Mesangial cell (primary cell): Measurements from ENCODE around the gene GID8. TPM values are rescaled to one million over a fixed set of nuclear protein-coding genes. Genes with fewer than 3 reads are reported as not detected.

Experiments
- total RNA-seq: library from RNA; depleted of rRNA; stranded (reverse); fragments of >200 nt; gene quantifications from 2 replicates; pipeline ENCODE4 v1.2.3, GENCODE V29; 2015

The GID8 gene
- total RNA-seq: 20.2 and 26.9 TPM in 2 replicates

DNA sequence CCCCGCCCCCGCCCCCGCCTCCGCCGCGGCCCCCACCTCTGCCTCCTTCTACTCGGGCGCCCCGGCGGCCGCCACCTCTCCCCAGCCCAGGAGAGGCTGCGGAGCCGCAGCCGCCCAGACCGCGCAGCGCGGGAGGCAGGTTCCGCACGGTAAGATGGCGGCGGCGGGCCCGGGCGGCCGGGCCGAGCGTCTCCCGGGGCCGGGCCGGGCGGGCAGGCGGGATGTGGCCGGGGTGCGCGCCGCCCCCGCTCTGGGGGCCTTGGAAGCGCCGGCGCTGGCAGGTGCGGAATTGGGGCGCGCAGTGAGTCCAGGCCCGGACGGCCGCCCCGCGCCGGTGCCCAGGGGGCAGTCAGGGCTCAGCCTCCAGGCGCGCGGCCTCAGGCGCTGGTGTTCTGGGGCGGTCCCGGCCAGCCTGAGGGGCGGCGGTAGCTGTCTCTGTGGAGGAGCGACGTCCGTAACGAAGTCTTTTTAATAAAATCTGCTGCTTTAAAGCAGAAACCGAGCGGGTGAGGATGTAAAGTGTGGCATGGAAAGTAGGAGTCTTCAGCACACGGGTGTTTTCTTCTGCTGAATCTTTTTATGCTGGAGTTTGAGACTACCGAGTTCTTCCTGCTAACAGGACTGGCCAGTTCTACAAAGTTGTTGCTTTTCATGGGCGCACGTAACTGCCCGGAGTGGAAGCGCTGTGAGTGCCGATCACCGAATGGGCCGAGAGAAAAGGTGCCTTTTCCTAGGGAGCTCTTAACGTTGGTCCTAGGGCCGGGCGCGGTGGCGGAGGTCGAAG lies at the start of gene GID8:
Gene GID8 (plus strand): TSS at position 43 of the 784 bp plus-strand sequence. CDS start 3,356 bp downstream, outside the sequence.

DNA sequence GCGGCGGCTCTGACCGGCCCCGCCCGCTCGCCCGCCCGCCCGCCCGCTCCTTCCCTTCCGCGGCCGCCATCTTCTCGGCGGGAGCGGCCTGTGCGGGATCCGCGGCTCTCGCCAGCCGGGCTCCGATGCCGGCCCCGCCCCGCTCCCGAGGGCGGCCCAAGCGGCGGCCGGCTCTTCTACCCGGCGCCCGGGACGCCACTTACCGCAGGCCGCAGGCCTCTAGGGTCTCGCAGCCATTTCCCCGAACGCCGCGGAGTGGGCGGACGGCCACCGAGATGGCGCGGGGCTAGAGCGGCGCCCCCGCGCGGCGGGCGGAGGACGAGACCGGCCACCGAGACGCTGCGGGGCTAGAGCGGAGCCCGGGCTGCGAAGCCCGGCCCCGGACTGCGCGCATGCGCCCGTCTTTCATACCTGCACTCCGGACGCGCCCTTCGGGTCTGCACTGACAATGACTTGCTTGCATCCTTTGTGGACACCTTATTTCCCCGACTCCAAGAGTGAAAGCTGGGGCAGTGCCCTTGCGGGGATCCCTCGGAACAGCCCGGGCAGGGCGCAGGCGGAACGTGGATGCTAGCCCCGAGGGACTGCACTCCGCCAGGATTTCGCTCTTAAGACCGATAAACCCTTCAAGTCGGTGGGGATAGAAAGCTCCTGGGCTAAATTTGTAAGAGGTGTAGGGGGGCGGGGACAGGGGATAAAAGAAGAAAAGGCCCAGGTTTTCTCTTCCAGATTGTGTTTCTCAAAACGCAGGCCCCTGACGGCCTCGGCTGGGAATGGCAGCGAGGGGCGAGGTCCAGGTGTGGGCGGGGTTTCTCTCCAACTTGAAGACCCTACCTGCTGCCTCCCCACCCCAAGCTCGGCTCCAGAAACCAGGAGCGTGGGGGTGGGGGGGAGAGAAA lies 11.5 kb upstream of the GID8 start, which contains the start of gene DIDO1:
Gene DIDO1 (minus strand): TSS at position 277 of the 899 bp plus-strand sequence.

DNA sequence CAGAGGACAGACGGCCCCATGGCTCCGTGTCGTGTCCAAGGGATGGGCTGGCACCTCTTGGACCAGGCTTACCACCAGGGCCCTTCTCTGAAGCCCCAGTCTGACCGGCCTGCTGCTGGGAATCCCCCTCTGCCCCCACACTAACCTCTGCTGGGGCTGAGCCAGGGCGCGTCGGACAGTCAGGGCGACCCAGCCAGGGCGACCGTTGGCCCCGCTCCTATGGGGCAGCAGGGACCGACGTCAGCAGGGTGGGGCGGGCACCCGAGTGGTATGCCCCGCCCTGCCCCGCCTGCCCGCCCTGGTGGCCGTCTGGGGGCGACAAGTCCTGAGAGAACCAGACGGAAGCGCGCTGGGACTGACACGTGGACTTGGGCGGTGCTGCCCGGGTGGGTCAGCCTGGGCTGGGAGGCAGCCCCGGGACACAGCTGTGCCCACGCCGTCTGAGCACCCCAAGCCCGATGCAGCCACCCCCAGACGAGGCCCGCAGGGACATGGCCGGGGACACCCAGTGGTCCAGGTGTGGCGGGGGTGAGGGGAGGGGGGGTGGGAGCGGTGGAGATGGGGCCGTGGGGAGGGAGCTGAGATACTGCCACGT lies 14.5 kb downstream of the GID8 start, which contains the start of gene SLC17A9:
Gene SLC17A9 (plus strand): TSS at position 337 of the 595 bp plus-strand sequence. CDS start 122 bp downstream, at position 459.

Other genes starting within 250 kb of the GID8 start
- gene NTSR1, start 229.3 kb upstream of the GID8 start, total RNA-seq: not detected in 2 replicates
- 11.3 and 14.3 TPM in 2 replicates for gene MRGBP, start 141.7 kb upstream of the GID8 start, total RNA-seq
- 34.5 and 39.6 TPM in 2 replicates for gene OGFR, start 133.3 kb upstream of the GID8 start, total RNA-seq
- 0.49 and 7.9 TPM in 2 replicates for gene COL9A3, start 121.1 kb upstream of the GID8 start, total RNA-seq
- gene TCFL5, start 76.3 kb upstream of the GID8 start, total RNA-seq: 5.2 and 6.3 TPM in 2 replicates
- 26.6 and 30.8 TPM in 2 replicates for gene DIDO1, start 11.6 kb upstream of the GID8 start, total RNA-seq
- gene SLC17A9, start 14.6 kb downstream of the GID8 start, total RNA-seq: 12.5 and 33.6 TPM in 2 replicates
- not detected in 2 replicates for gene BHLHE23, start 68.8 kb downstream of the GID8 start, total RNA-seq